Lower lobe of right lung (tissue), 2 donors: ENCODE data around the gene DNAJC10. TPM values are rescaled to one million over a fixed set of nuclear protein-coding genes. Genes with fewer than 3 reads are reported as not detected.
"Not testable (repeated sequence)": the region's sequence is repeated elsewhere in the genome, so short reads cannot be mapped to it uniquely, and the experiment has no call there.

Experiments
- ATAC-seq, 2 donors: fragments of 200-7000 bp; cut with Tn5 transposase; one replicate each; pipeline ENCODE4 v1.9.1; 2020 to 2022; ENCODE audit warnings: mild to moderate bottlenecking in 2 of 2, moderate library complexity in 2 of 2
- DNase-seq: peaks from one replicate; pipeline ENCODE4 v3.0.0-alpha.2; 2020
- H3K27ac ChIP-seq: fragments of 200-600 bp; one replicate; pipeline ENCODE4 v1.8.0; 2022
- H3K27me3 ChIP-seq: fragments of 200-600 bp; one replicate; pipeline ENCODE4 v1.8.0; 2022; ENCODE audit warnings: low read depth
- H3K36me3 ChIP-seq: fragments of 200-600 bp; one replicate; pipeline ENCODE4 v1.8.0; 2022; ENCODE audit warnings: mild to moderate bottlenecking
- H3K4me1 ChIP-seq: fragments of 200-600 bp; one replicate; pipeline ENCODE4 v1.8.0; 2022
- H3K4me3 ChIP-seq: fragments of 200-600 bp; one replicate; pipeline ENCODE4 v1.8.0; 2022; ENCODE audit warnings: mild to moderate bottlenecking
- H3K9me3 ChIP-seq: fragments of 200-600 bp; one replicate; pipeline ENCODE4 v1.8.0; 2022
- CTCF ChIP-seq: fragments of 200-600 bp; IDR thresholded peaks from one replicate; pipeline ENCODE4 v1.8.0; 2022; ENCODE audit warnings: antibody characterized with exemption, mild to moderate bottlenecking
- intact Hi-C: fragments of 100-400 bp; cut with DNase I; formaldehyde crosslinking; loops from one replicate; pipeline ENCODE4 v1.11.0; 2022
- total RNA-seq: library from RNA; stranded (reverse); fragmentation: NEBNext Ultra II Directional; extraction: Animal tissue kit (Norgen Biotek cat#: 25700); gene quantifications from one replicate; pipeline ENCODE4 v1.2.1, GENCODE V29; 2021
- donor health status: DM: no; HTN: yes; CAD: no; lungs with severe emphysema.

The DNAJC10 gene
- total RNA-seq, 1 donor from 2014 or later: 76.2 TPM

GRCh38 chr2:182758379-182758778, 42.3 kb downstream of the DNAJC10 start:
- H3K4me3 ChIP-seq: no peak overlapping the region
- DNase-seq (no peak), ATAC-seq (no peak)
- no peaks in the 10 kb centered on the region for H3K4me1 ChIP-seq
- intact Hi-C loops: no loop called here
- no peak for TF ChIP-seq CTCF
- H3K9me3 ChIP-seq: no peaks in the 10 kb centered on the region
- H3K27ac ChIP-seq: no peak overlapping the region
- H3K36me3 ChIP-seq: peaks cover 86% of the 10 kb centered on the region
- H3K27me3 ChIP-seq: no peaks in the 10 kb centered on the region

DNA sequence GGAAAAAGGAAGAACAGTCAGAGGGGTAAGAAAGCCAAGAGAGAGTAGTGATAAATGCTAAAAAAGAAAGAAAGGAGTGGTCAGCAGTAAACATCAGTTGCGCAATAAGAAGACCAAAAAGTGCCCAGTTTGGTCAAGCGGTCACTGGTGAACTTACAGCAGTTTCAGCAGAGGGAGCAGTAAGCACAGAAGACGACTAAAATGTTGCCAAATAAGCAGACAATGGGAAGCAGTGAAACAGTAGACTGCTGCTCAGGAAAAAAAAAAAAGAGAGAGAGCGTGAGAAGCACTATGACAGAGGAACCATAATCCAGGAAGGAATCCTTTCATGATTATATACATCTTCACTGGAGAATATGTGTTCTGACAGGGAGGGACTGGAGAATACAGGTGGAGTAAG, 45.8 kb downstream of the DNAJC10 start:
- DNase-seq (no peak), ATAC-seq (no peak)
- no peaks in the 10 kb centered on the region for H3K4me1 ChIP-seq
- intact Hi-C loops: no loop called here
- no peak overlapping the region for H3K4me3 ChIP-seq
- no peak for TF ChIP-seq CTCF
- no peaks in the 10 kb centered on the region for H3K27me3 ChIP-seq
- no peaks in the 10 kb centered on the region for H3K9me3 ChIP-seq
- no peak overlapping the region for H3K27ac ChIP-seq
- peaks cover 87% of the 10 kb centered on the region for H3K36me3 ChIP-seq

GRCh38 chr2:182763311-182763912, 47.4 kb downstream of the DNAJC10 start:
- DNase-seq: no peak
- ATAC-seq: peak in 1 of 2 donors; percentile 72
- no peaks in the 10 kb centered on the region for H3K9me3 ChIP-seq
- peak; percentile 55 for TF ChIP-seq CTCF
- intact Hi-C loops: no loop called here
- H3K27ac ChIP-seq: no peak overlapping the region
- H3K36me3 ChIP-seq: peaks cover 73% of the 10 kb centered on the region
- no peak overlapping the region for H3K4me3 ChIP-seq
- H3K27me3 ChIP-seq: no peaks in the 10 kb centered on the region
- H3K4me1 ChIP-seq: no peaks in the 10 kb centered on the region

GRCh38 chr2:182766626-182767025, 50.6 kb downstream of the DNAJC10 start:
- TF ChIP-seq CTCF: no peak
- Histone ChIP-seq H3K9me3 (peaks cover 6% of the 10 kb centered on the region), H3K4me1 (no peaks in the 10 kb centered on the region), H3K36me3 (peaks cover 44% of the 10 kb centered on the region), H3K27me3 (no peaks in the 10 kb centered on the region), H3K4me3 (no peak overlapping the region), H3K27ac (no peak overlapping the region)
- intact Hi-C loops: no loop called here
- ATAC-seq (no peak), DNase-seq (no peak)

DNA sequence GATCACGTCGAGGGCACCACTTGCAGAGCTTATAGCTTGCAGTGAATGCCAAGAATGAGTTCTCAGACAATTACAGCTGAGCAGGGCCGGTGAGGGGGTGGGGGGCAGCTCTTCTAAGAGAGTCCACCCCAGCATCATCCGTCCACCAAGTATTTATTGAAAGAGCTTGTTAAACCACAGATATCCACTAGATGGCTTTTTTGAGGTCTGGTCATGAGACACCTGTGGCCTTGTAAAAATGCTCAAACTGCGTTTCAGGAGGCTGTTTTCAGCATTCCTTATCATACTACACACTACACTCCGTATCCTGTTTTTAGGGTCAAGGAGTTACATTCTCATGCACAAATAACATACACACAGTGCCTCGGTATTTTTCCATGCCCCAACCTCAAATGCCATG, 51.5 kb downstream of the DNAJC10 start:
- DNase-seq (no peak), ATAC-seq (peak in 1 of 2 donors; percentile 29)
- Histone ChIP-seq H3K36me3 (peaks cover 36% of the 10 kb centered on the region), H3K4me3 (no peak overlapping the region), H3K9me3 (peaks cover 6% of the 10 kb centered on the region), H3K27me3 (no peaks in the 10 kb centered on the region), H3K4me1 (no peaks in the 10 kb centered on the region), H3K27ac (no peak overlapping the region)
- TF ChIP-seq CTCF: no peak
- intact Hi-C loops: no loop called here

DNA sequence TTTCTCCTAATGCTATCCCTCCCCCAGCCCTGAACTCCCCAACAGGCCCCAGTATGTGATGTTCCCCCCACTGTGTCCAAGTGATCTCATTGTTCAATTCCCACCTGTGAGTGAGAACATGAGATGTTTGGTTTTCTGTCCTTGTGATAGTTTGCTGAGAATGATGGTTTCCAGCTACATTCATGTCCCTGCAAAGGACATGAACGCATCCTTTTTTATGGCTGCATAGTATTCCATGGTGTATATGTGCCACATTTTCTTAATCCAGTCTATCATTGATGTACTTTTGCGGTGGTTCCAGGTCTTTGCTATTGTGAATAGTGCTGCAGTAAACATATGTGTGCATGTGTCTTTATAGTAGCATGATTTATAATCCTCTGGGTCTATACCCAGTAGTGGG, 52.9 kb downstream of the DNAJC10 start:
- H3K4me3 ChIP-seq, ATAC-seq, H3K9me3 ChIP-seq, DNase-seq, H3K27ac ChIP-seq, intact Hi-C loops, H3K4me1 ChIP-seq, H3K27me3 ChIP-seq: not testable (repeated sequence)
- peaks cover 22% of the 10 kb centered on the region for H3K36me3 ChIP-seq
